ENCODE data around the gene GOLGA5.

Gene GOLGA5

DNA sequence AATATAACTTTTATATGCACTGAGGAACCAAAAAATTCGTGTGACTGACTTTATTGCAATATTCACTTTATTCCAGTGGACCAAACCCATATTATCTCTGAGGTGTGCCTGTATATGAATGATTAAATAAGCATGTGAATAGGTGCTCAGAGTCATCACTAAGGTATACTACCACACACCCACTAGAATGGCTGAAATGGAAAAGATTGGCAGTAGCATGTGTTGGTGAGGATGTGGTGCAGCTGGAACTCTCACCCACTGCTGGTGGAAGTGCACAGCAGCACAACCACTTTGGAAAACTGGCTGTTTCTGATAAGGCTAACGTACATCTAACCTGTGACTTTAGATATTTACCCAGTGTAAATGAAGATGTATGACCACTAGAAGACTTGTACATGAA is 36.8 kb downstream of the GOLGA5 start:
- no peak for DNase-seq

DNA sequence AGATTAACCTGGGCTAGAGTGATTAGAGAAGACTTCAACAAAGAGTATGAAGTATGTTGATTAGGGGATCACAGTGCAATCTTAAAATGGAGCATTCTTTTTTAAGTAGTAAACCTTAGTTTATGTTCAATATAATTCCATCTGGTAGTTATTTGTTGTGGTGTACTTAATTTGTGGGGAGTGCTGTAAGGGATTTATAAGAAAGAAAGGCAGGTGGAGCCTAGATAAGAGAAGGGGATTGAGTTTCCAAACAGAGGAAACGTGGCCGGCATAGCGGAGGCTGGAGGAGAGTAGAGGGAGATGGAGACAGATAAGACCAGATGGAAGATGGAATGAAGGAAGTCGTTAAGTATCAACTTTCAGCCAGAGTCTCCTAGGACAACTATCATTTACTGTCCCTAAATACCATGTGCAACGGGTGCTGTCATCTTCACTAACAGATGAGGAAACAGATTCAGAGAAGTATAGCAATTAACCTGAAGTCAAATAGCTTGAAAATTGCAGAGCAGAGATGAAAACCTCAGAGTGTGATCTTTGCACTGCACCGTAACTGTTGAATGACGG is 38.1 kb downstream of the GOLGA5 start:
- DNase-seq: no peak

DNA sequence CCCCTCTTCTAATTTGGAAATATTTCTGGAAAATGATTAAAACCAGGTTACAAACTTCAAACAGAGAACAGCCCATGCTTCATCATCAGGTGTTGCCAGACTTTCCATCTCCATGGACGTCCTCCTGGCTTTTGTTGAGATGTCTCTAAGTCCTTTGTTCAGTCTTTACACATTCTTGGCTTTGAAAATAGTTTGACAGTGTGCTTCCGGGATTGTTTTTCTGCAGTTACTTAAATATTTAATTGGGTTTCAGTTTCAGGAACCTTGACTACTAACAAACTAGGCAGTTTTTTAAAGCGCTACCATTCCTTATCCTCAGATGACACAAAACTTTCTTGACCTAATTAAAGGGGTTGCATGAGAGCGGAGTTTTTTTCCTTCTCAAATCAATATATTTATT is 47.8 kb downstream of the GOLGA5 start:
- no peak for DNase-seq

DNA sequence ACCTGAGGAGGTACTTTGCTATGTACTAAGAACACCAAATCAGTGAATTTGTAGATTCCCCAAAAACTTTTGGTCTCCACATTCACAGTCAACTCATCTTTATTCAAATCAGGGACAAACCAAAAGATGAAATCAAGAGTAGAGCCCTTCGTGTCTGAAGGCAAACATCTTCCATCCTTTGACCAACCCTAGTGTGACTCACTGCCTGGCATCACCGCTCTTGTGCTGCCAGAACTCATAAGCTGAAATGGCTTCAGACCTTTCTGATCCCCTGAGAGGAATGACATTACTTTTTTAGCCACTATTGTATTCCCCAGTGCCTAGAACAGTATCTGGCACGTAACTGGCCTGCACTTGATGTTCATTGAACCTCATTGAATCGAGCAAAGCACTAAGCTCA is 50.1 kb downstream of the GOLGA5 start:
- no peak for DNase-seq

DNA sequence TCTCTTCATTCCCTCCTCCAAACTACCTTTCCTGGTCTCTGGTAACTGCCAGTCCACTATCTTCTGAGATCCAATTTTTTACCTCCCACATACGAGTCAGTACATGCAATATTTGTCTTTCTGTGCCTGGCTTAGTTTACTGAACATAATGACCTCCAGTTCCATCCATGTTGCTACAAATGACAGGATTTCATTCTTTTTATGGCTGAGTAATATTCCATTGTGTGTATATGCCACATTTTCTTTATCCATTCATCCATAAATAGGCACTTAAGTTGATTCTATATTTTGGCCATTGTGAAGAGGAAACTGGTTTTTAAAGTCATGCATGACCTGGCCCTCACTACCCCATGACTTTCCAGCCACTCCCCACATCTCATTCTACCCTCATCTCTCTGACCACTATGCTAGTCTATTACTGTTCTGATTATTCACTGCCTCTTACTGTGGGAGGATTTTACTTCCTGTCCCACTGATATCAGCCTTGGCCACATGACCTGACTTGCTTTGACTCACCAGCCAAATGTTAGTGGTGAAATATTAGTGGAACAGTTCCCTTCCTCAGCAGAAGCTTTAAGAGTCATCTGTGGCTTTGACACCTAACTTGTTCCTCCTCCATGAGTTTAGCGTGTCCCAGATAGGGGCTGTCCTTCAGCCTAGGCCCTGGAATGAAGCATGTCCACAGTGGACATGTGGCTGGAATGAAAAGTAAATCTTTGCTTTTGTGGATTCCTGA is 52.2 kb downstream of the GOLGA5 start:
- DNase-seq: no peak

DNA sequence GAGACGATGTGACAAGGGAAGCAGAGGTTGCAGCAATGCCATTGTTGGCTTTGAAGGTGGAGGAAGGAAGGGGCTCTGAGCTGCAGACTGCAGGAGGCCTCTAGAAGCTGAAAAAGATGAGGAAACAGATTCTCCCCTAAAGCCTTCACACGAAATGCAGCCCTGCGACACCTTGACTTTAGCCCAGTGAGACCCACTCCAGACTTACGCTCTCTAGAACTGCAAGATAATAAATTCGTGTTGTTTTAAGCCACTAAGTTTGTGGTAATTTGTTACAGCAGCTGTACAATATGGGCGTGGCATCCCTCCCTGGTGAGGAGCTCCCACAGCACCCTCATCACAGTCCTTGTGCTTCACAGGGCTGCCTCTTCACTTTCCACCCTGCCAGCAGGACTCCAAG is 53.2 kb downstream of the GOLGA5 start:
- DNase-seq: no peak

DNA sequence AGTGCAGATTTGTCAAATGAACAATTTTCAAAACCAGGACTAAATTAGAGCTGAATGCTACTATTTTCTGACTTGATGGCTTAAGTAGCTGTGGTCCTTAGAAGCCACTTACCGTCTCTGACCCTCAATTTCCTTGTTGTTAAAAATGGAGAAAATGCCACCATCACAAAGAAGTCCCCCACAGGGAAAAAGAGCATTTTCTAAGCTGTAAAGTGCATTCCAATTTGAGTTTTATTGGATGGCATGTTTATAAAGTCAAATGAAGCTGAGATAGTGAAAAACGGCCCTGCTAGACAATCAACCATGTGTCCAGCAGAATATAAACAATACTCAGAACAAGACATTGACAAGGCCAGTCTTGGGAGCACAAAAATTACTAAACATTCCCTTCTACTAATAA is 53.6 kb downstream of the GOLGA5 start:
- no peak for DNase-seq

DNA sequence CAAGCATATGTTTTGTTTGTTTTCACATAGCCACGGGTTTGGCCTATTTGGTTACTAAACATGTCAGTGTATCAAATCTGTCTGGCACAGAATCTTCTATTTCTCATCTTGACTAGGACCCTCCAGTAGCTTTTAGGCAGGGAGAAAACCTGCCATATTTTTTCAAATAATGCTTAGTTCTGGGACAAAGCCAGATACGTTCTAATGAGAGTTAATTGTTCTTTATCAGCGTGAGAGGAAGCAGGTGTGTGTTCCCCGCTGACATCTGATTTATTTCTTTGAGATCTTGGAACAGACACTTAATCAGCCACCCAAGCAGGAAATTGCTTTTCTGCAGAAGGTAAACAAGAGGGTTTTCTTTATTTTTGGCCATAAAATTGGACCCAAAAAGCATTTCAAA is 54.8 kb downstream of the GOLGA5 start:
- DNase-seq: no peak

DNA sequence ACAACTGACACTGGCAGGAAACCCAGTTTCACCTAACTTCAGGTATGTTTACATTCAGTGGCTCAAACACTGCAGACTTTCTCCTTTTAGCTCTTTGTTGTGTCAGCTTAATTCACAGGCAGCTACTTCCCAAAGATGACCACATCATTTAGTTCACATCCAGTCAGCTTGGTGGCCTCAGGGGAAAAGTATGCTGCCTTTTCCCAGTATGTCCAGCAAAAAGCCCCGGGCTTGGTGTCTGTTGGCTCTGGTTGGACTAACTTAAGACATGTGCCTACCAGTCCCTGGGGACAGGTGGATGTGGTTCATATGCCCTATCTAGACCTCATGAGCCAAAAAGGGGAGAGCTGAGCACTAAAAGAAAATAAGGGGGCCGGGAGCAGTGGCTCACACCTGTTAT is 56.4 kb downstream of the GOLGA5 start:
- DNase-seq: no peak

DNA sequence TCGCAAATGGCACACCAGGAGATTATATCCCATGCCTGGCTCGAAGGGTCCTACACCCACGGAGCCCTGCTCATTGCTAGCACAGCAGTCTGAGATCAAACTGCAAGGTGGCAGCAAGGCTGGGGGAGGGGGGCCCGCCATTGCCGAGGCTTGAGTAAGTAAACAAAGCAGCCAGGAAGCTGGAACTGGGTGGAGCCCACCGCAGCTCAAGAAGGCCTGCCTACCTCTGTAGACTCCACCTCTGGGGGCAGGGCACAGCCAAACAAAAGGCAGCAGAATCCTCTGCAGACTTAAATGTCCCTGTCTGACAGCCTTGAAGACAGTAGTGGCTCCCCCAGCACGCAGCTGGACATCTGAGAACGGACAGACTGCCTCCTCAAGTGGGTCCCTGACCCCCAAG is 59.0 kb downstream of the GOLGA5 start:
- peak; percentile 34 for DNase-seq

DNA sequence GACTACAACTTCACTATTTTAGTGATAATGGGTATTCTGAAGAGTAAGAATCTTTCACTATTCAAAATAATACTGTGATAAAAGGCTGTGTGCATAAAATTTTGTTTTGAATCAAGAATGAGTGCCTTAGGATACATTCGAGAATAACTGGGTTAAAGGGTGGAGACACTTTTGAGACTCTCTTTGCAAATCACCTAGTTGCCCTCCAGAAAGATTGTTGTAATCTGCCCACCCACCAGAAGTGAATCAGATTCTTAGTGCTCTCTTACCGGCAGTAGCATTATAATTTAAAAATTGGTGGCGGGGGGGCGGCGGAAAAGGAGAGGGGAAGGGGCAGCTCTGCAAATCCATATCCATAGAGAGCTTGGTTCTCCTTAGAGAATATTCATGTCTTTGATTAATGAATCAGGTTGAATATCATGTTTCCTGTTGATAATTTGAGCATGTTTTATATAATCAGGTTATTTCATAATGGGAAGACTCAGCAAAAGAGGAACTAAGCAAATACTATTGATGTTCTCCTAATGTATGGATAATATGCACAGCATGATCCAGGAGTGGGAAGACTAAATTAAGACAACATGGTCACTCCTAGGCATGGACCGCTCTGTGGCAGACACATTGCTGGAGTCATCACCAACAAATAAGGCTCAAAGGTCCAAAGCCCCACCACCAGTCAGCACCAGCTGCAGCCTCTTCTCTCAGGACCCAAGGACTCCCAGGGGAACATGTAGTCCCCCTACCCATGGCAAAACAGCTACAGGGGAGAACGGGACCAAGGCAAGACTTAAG is 66.1 kb downstream of the GOLGA5 start:
- no peak for DNase-seq

DNA sequence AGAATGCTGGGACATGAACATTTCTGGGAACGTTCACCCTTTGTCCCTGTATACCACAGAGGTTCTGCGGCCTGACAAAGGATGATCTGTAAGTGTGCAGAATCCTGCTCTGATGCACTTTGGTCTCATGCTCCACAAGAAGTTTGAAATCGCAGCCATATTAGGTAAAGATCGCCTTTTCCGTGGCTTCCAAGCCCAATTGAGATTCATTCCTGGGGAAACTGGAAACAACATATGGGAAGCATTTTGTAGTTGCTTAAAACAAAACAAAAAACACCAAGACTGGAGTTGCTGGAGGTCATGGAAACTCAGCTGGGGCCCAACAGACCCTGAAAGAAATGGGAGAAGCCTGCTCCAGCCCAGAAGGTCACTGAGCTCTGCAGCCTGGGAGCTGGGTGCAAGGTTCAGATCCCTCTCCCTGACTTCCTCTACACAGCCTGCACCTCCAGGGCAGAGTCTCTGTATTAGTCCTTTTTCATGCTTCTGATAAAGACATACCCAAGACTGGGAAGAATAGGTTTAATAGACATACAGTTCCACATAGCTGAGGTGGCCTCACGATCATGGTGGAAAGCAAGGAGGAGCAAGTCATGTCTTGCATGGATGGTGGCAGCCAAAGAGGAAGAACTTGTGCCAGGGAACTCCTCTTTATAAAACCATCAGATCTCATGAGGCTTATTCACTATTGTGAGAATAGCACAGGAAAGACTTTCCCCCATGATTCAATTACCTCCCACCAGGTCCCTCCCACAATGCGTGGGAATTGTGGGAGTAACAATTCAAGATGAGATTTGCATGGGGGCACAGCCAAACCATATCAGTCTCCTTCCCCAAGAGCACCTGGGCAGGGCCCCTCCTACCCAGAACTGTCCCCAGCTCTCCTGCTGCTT is 68.0 kb downstream of the GOLGA5 start:
- DNase-seq: no peak

DNA sequence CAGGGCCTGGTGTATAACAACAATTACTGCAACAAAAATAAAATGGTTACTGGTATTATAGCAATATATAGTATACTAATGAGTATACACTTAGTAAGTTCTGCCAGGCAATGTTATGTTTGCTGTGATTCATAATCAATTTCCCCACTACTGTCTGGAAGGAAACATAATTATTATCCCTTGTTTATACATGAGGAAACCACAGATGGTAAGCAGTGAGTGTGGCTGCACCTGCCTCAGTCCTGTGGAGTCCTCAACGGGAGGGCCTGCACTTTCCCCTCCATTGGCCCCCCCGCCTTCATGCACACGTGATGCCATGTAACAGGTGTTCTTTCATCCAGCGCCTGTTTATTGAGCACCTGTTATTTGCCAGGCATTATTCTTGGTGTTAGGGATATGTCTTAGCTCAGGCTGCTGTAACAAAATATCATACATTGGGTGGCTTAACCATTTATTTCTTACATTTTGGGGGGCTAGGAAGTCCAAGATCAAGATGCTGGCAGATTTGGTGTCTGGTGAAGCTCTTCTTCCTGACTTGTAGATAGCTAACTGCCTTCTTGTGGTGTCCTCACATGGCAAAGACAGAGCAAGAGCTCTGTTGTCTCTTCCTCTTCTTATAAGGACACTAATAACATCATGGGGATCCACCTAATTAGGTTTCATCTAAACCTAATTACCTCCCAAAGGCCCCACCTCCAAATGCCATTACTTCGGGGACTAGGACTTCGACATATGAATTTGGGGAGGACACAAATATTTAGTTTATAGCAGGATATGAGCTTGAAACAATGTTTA is 69.4 kb downstream of the GOLGA5 start:
- DNase-seq: no peak

DNA sequence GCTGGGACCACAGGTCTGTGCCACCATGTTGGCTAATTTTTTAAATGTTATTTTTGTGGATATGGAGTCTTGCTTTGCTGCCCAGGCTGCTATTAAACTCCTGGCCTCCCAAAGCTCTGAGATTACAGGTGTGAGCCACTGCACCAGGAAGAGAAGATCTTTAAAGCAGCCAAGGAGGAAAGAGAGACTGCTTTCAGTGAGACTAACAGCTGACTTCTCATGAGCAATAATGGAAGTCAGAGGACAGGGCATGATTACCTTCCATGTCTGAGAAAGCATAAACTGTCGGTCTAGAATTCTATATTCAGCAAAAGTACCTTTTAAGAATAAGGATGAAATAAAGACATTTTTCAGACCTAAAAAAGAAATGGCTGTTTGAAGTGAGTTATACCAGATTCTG is 71.6 kb downstream of the GOLGA5 start:
- DNase-seq: no peak

DNA sequence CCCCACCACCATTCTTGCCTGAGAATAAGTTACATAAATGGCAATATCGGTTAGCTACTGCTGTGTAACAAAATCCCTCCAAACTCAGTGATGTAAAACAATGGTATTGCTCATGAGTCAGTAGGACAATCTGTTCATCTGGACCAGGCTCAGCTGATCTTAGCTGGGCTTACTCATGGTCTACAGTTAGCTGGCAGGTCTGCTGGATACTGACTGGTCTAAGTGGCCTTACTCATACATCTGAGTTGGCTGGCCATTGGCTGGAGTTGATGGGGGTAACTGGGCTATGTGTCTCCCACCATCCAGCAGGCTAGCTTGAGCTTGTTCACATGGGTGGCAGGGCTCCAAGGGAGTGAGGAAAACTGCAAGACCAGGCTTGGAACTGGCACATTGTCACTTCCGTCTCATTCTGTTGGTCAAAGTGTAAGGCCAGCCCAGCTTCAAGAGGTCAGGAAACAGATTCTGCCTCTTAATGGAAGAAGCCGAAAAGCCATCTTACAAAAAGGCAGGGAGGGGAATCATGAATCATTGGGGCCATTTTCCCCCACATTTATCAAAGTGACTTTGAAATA is 72.2 kb downstream of the GOLGA5 start:
- no peak for DNase-seq

DNA sequence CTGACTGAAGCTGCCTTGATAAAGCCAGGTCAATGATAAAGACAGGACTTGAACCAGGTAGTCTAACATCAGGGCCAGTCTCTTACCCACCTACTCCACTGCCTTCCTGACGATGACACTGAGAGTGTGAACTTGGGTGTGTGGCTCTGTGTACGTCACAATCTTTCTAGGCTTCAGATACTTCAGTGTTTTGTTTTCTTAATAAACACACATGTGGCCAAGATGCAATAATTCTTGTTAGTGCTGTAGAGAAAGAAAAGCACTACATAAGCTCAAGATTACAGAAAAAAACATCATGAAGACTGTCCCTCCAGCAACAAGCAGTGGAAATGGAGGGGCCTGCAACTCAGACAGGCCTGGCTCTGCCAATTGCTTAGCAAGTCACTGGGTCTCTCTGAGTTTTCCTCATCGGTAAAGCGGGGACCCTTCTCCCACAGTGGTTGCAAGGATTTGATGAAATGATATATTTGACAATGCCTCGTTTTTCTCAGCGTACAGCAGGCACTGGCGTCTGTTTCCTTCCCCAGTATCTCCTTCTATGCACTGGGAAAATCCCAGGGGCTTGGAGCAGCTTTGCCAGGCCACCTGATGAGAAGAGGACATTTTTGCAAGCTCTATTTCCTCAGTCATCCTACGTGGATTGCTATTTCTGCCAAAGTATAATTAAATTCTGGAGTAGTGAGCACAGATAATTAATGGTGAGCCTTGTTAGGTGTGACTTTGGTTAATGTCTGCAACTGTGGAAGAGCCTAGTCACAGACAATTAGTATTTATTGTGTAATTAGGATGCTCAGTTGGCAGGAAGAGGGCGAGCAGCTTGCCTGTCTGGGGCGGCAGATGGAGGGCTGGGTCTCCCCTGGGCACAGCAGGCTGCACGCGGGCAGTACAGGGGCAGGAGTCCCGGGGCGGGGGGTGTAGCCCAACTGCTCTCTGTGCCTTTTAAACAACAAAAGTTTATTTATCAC is 73.1 kb downstream of the GOLGA5 start:
- no peak for DNase-seq

DNA sequence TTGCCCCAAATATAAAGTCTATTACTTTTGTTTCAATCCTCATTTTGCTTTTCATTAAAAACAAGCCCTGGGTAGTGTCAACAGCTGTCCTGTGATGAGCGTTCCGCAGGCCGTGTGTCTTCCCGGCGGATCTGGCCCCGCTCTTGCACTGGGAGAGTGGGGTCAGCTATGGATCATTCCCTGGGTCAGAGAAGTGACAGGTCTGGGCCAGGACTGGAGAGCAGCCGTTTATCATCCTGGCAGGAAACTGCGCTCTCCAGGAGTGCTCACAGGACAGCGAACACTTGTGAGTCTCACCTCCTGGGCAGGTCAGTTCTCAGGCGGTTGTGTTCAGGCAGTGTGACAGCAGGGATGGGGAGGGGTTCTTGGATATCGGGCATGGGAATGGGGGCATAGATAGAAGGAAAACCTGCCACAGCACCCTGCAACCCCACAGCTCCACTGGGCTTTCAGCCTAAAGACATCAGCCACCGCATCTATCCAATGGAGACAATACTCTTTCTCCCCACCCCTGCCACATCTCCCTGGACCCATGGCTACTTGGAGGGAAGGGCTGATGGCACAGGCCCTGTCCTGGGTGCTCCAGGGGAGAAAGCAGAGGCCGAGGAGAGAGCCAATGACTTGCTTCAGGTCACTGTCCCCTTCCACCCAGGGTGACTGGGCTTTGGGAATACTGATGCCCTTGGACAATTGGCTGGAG is 81.0 kb downstream of the GOLGA5 start:
- no peak for DNase-seq

DNA sequence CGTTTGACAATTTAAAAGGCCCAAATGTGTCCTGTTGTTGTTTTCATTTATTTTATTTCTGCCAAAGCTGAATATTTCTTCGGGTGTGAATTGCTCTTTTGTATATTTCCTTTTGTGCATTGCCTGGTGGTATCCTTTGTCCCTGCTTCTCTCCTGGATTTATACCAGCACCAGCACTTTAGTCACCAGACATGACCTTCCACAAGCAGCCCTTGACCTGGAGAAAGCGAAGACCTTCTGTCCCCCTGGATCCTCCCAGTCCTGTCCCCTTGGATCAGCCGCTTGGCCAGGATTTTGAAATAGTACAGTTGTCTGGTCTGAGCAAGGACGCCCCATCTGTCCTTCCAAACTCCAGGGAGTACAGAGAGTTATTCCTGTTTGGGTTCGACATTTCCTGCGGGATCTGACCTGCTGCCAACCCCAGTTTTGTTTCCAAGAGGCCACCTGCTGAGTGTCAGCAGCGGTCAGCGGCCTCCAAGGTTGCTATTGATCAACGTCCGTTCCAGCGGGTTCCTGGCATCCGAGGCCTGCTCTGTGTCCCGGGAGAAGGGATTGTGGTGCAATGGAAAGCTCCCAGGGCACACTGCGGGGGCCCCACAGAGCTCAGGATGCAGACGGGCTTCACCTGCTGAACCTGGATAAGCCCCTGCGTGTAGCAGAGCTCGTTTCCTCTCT is 83.8 kb downstream of the GOLGA5 start:
- DNase-seq: no peak

DNA sequence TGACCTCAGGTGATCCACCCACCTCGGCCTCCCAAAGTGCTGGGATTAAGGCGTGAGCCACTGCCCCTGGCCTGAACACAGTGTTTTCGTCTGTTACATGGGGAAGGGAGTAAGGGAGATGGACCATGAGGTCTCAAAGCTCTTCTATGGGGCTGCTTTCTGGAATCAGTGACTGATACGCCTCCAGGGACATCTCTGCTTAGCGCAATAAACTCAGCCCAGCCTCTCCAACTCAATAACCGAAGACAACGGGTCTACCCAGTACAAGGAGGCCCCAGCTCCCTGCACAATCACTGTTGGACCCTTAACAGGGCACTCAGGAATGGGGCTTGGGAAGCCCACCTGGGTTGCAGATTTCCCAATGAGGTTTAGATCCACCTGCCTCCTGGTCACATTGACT is 86.2 kb downstream of the GOLGA5 start:
- no peak for DNase-seq
